AG09309 (cell line): Measurements from ENCODE around the gene ZC3H7B.

Source experiments
- DNase-seq: peaks from one replicate; pipeline ENCODE4 v3.0.0-alpha.2; 2010; ENCODE audit warnings: low read depth
- H3K4me3 ChIP-seq: 2 replicates; pipeline ENCODE4 v1.5.1; 2011; ENCODE audit warnings: mild to moderate bottlenecking, low read depth, low read length, moderate library complexity; ENCODE audit not compliant: control insufficient read depth
- TF ChIP-seq, protein P1 (sequence below): IDR thresholded peaks from 2 replicates; pipeline ENCODE4 v1.5.1; 2011; ENCODE audit warnings: mild to moderate bottlenecking, low read depth, low read length, inconsistent platforms; ENCODE audit not compliant: insufficient read depth, control insufficient read depth; ENCODE audit errors: missing control alignments

ZC3H7B gene

DNA sequence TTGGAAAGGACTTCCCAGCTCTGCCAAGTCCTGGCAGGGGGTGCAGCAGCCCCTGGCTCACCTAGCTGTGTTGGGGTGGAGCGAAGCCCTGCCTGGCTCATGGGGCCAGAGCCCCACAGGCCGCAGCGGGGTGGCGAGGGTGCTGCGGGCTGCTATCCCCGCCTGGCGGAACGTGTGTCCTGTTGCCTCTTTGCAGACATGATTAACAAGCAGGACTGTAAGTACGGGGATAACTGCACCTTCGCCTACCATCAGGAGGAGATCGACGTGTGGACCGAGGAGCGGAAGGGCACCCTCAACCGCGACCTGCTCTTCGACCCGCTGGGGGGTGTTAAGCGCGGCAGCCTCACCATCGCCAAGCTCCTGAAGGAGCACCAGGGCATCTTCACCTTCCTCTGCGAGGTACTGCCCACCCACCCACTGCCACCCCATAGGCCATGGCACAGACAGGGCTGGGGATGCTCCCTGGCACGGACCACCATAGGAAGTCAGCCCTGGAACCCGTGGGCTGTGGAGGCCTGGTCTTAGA lies 44.5 kb downstream of the ZC3H7B start:
- TF ChIP-seq, protein P1, sequence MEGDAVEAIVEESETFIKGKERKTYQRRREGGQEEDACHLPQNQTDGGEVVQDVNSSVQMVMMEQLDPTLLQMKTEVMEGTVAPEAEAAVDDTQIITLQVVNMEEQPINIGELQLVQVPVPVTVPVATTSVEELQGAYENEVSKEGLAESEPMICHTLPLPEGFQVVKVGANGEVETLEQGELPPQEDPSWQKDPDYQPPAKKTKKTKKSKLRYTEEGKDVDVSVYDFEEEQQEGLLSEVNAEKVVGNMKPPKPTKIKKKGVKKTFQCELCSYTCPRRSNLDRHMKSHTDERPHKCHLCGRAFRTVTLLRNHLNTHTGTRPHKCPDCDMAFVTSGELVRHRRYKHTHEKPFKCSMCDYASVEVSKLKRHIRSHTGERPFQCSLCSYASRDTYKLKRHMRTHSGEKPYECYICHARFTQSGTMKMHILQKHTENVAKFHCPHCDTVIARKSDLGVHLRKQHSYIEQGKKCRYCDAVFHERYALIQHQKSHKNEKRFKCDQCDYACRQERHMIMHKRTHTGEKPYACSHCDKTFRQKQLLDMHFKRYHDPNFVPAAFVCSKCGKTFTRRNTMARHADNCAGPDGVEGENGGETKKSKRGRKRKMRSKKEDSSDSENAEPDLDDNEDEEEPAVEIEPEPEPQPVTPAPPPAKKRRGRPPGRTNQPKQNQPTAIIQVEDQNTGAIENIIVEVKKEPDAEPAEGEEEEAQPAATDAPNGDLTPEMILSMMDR, result no peak
- no peak for DNase-seq
- H3K4me3 ChIP-seq, result no peak overlapping the region

DNA sequence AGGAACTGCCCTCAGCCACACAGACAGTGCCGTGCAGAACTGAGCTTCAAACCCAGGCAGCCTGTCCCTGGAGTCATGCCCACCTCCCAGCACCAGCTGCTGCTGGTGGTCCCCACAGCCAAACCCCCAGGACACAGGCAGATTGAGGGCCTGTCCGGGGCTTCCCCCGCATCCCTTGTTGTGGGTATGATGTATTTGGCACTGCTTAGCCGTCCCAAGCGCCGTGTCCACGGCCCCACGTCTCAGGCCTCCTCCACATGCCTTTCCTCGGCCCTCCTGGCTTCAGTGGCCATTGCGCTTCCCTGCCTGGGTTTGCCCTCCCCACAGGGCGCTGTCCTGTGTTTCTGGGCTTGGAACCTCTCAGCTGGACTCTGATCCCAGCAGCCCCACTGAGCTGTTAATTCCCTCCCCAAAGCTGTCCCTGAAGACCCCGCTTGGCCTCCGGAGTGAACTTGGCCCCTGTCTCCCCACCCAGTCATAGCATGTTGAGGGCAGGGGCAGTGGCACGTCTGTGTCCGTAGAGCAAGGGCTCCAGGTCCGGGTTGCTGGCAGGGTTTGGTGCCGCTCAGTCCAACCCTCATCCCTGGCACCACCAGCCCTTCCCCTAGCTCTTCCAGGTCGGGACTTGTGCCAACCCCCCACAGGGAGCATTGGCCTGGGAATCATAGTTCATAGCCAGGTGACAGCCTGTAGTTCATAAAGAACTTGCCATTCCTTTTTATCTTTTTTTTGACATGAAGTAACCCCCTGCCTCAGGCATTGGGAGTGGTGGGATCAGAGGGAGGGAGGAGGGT lies 45.9 kb downstream of the ZC3H7B start:
- TF ChIP-seq, protein P1, result no peak
- H3K4me3 ChIP-seq, result no peak overlapping the region
- no peak for DNase-seq

DNA sequence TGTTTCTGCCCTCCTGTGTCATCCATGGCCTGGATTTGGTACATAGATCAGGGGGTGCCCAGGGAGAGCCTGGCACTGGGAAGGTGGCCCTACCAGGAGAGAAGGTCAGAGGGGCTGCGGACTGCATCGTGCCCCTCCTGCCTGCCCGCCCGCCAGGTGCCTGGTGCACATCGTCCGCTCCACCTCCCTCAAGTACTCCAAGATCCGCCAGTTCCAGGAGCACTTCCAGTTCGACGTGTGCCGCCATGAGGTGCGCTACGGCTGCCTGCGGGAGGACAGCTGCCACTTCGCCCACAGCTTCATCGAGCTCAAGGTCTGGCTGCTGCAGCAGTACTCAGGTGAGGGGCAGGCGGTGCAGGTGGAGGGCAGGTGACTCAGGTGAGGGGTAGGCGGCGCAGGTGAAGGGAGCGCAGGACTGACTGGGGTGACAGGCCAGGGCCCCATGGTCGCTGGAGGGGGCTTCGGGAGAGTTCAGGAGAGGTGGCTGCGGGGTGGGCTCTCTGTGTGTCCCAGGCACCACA lies 47.7 kb downstream of the ZC3H7B start:
- TF ChIP-seq, protein P1, result no peak
- no peak overlapping the region for H3K4me3 ChIP-seq
- DNase-seq, result no peak

DNA sequence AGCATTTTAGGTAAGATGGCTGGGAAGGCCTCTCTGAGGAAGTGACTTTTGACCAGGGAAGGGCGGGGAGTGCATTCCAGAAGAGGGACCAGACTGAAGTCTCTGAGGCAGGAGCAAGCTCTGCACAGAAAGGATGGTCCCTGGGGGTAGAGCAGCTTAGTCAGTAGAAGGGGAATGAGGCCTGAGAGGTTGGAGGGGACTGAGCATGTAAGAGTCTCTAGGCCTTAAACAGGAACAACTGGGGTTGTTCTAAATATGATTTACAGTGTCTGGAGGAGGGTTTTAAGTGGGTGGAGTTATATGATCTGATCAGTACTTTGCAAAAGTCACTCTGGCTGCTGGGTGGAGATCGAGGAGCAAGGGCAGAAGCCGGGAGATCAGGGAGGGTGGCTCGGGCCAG lies 48.8 kb downstream of the ZC3H7B start:
- DNase-seq, result no peak
- TF ChIP-seq, protein P1, result no peak
- H3K4me3 ChIP-seq, result no peak overlapping the region

DNA sequence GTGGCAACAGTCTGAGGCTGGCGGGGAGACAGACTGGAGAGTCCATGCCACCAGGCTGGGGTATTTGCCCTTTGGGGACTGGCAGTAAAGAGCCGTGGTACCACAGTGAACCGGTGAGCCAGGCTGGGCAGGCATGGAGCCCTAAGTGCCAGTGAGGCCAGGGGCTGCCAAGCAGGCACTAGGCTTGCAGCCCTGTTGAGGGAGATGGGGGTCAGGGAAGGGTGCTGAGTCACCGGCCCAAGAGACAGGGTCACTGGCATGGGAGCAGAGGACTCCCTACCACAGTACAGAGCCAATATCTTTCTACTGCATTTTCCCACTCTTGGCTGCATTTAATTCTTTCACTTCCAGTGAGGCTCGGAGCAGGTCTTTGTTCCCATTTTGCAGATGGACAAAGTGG lies 49.7 kb downstream of the ZC3H7B start:
- TF ChIP-seq, protein P1, result no peak
- no peak for DNase-seq
- H3K4me3 ChIP-seq, result no peak overlapping the region

DNA sequence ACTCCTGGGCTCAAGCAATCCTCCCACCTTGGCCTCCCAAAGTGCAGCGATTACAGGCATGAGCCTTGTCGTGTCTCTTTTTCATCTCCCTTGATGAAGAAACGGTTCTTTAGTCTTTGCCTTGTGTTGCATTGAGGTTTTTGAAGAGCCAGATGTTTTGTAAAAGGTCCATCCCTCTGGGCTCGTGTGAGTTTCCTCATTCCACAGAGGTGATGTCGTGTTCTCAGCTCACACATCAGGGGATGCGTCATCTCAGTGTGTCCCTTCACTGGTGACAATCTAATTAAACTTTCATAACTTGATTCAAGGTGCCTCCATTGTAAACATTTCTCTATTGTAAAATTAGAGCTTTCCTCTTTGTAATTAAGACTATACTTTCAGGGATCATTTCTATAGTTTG lies 50.7 kb downstream of the ZC3H7B start:
- DNase-seq, result peak; percentile 10
- TF ChIP-seq, protein P1, result no peak
- no peak overlapping the region for H3K4me3 ChIP-seq
